ENCODE data around the gene SLC39A6. TPM values are rescaled to one million over a fixed set of nuclear protein-coding genes. Genes with fewer than 3 reads are reported as not detected.

Gene SLC39A6
- total RNA-seq (2021): 31.8 and 33.9 TPM in 2 replicates
- long read RNA-seq, transcript SLC39A6-204 (10 exons, 3,003 nt): minor isoform, 13 of 220 reads
- long read RNA-seq, transcript SLC39A6-201 (10 exons, 3,543 nt): major isoform, 101 of 220 reads
- long read RNA-seq, partial matches to known transcripts: 86 of 220 reads
- long read RNA-seq, other reads (novel, unspliced or antisense): 20 of 220 reads

- TF ChIP-seq CTCF (conservative IDR thresholded peaks at IDR 0.05): no peak
- peak; percentile 95 for DNase-seq
- no CpG with 5 or more reads among the region's 69 CpGs for WGBS (ENCODE audit: extremely low coverage, insufficient read length, low lambda C conversion rate)
- Histone ChIP-seq H3K18ac (ENCODE audit: insufficient read length, low read depth, low read length) (peak within 1 kb of the TSS; percentile 55), H3K14ac (ENCODE audit: insufficient read depth, low read length) (peak within 1 kb of the TSS; percentile 88), H4K8ac (replicated peaks; ENCODE audit: insufficient read length, low read depth, low read length) (no peak within 1 kb of the TSS), H3K23me2 (ENCODE audit: insufficient read length, low read depth, low read length, poor library complexity, severe bottlenecking) (peaks cover 9% of the 10 kb centered on the region), H2BK20ac (ENCODE audit: low read depth, low read length, poor library complexity, severe bottlenecking) (no peak within 1 kb of the TSS), H3K9ac (ENCODE audit: extremely low read depth, insufficient read length, low read length) (peak within 1 kb of the TSS; percentile 83), H3K27ac (ENCODE audit: insufficient read length, low read depth, low read length) (no peak within 1 kb of the TSS), H2BK12ac (ENCODE audit: insufficient read length, low read depth, low read length) (no peak within 1 kb of the TSS), H4K91ac (ENCODE audit: insufficient read length, low read depth, low read length) (no peak within 1 kb of the TSS), H3K4me1 (ENCODE audit: insufficient read depth, low read length) (peaks cover 5% of the 10 kb centered on the region; the same call in 1 of the 2 replicates), H3K9me3 (ENCODE audit: control insufficient read depth, low read depth, low read length) (no peaks in the 10 kb centered on the region), H3T11ph (ENCODE audit: low read length) (no peak within 1 kb of the TSS), H3K27me3 (ENCODE audit: insufficient read depth, low read length) (no peaks in the 10 kb centered on the region), H3K23ac (ENCODE audit: insufficient read length, low read depth, low read length) (no peak within 1 kb of the TSS), H3K4me2 (ENCODE audit: insufficient read depth, insufficient read length, low read length) (peak within 1 kb of the TSS; percentile 88), H3K79me1 (ENCODE audit: insufficient read depth, low read depth, low read length, poor library complexity, severe bottlenecking) (peaks cover 5% of the 10 kb centered on the region), H2AFZ (ENCODE audit: low read length) (no peak within 1 kb of the TSS), H2BK120ac (ENCODE audit: low read depth, low read length, poor library complexity, severe bottlenecking) (no peak within 1 kb of the TSS), H3K79me2 (ENCODE audit: insufficient read depth, low read length) (peaks cover 34% of the 10 kb centered on the region), H2BK15ac (ENCODE audit: low read depth, low read length) (no peak within 1 kb of the TSS; the same call in 1 of the 2 replicates), H3K56ac (ENCODE audit: insufficient read length, low read depth, low read length) (no peak within 1 kb of the TSS), H2AK5ac (ENCODE audit: insufficient read length, low read length) (no peak within 1 kb of the TSS), H3K4ac (ENCODE audit: low read depth, low read length) (no peak within 1 kb of the TSS; the same call in 1 of the 2 replicates), H4K5ac (ENCODE audit: insufficient read length, low read depth, low read length) (no peak within 1 kb of the TSS), H4K20me1 (ENCODE audit: control insufficient read depth, insufficient read depth, insufficient read length) (no peaks in the 10 kb centered on the region), H2BK5ac (ENCODE audit: insufficient read length, low read length) (no peak within 1 kb of the TSS)
- Mint-ChIP-seq H3K36me3 (ENCODE audit: insufficient read depth in 1 of 3, low read depth in 3 of 3) (peaks cover 9 to 35% (median 31%) of the 10 kb centered on the region in 3 experiments; a peak in 6 of 7 replicates), H3K27me3 (ENCODE audit: low read depth) (no peaks in the 10 kb centered on the region; the same call in 1 of the 2 replicates), H3K27ac (peak within 1 kb of the TSS; percentile 90 to 98 (median 97)), H3K4me3 (peak within 1 kb of the TSS; percentile 95 to 96), H3K4me1 (peaks cover 31 to 34% of the 10 kb centered on the region in 2 experiments), H3K9me3 (no peaks in the 10 kb centered on the region; a peak in 1 of 5 replicates)
These were observed at the start of gene SLC39A6, which contains the start of gene ELP2 for GRCh38 chr18:36129300-36130038. TSS of gene SLC39A6 (minus strand) at chr18:36129340. CDS start at chr18:36127007, 2,333 bp downstream. TSS of gene ELP2 (plus strand) at chr18:36129899. CDS start at chr18:36129934, 35 bp downstream.

All from H9 (cell line).